Endometrial microvascular endothelial cells (primary cell): Measurements from ENCODE around the gene CAMTA2. TPM values are rescaled to one million over a fixed set of nuclear protein-coding genes. Genes with fewer than 3 reads are reported as not detected.

Experiments
- total RNA-seq: library from RNA; depleted of rRNA; stranded (reverse); fragments of >200 nt; gene quantifications from one replicate; pipeline ENCODE4 v1.2.3, GENCODE V29; 2015; ENCODE audit errors: inconsistent ontology term

The CAMTA2 gene
- total RNA-seq, 1 donor from 2014 or later = 17.6 TPM

Other genes starting within 250 kb of the CAMTA2 start
- not detected for gene ZMYND15, start 247.8 kb downstream of the CAMTA2 start, total RNA-seq
- gene CXCL16, start 247.7 kb downstream of the CAMTA2 start, total RNA-seq = 1.1 TPM
- gene TM4SF5, start 215.8 kb downstream of the CAMTA2 start, total RNA-seq = not detected
- not detected for gene VMO1, start 201.3 kb downstream of the CAMTA2 start, total RNA-seq
- not detected for gene GLTPD2, start 198.7 kb downstream of the CAMTA2 start, total RNA-seq
- gene PSMB6, start 191.5 kb downstream of the CAMTA2 start, total RNA-seq = 378 TPM
- 40.2 TPM for gene PLD2, start 180.5 kb downstream of the CAMTA2 start, total RNA-seq
- gene MINK1, start 154.3 kb downstream of the CAMTA2 start, total RNA-seq = 36.4 TPM
- gene C17orf107, start 88.1 kb downstream of the CAMTA2 start, total RNA-seq = 0.46 TPM
- gene CHRNE, start 84.6 kb downstream of the CAMTA2 start, total RNA-seq = 0.37 TPM
- gene GP1BA, start 55.4 kb downstream of the CAMTA2 start, total RNA-seq = not detected
- gene SLC25A11, start 47.6 kb downstream of the CAMTA2 start, total RNA-seq = 65.9 TPM
- gene RNF167, start 47.4 kb downstream of the CAMTA2 start, total RNA-seq = 48.5 TPM
- 1,657 TPM for gene PFN1, start 39.1 kb downstream of the CAMTA2 start, total RNA-seq
- not detected for gene ENO3, start 36.6 kb downstream of the CAMTA2 start, total RNA-seq
- 52.5 TPM for gene SPAG7, start 19.9 kb downstream of the CAMTA2 start, total RNA-seq
- 0.09 TPM for gene INCA1, start 9.8 kb upstream of the CAMTA2 start, total RNA-seq
- gene KIF1C, start 10.3 kb upstream of the CAMTA2 start, total RNA-seq = 110 TPM
- gene SLC52A1, start 47.8 kb upstream of the CAMTA2 start, total RNA-seq = not detected
- 1.9 TPM for gene ZFP3, start 90.8 kb upstream of the CAMTA2 start, total RNA-seq
- 4.9 TPM for gene ZNF232, start 124.2 kb upstream of the CAMTA2 start, total RNA-seq
- gene USP6, start 128.4 kb upstream of the CAMTA2 start, total RNA-seq = not detected
- 2.0 TPM for gene ZNF594, start 204.2 kb upstream of the CAMTA2 start, total RNA-seq
- gene SCIMP, start 247.2 kb upstream of the CAMTA2 start, total RNA-seq = not detected